NT2/D1 (cell line): Measurements from ENCODE around the gene TLE6.

Source experiments
- SUZ12 ChIP-seq: IDR thresholded peaks from 2 replicates; pipeline ENCODE4 v1.6.1; 2011; ENCODE audit not compliant: insufficient read length, insufficient read depth; ENCODE audit errors: extremely low read depth
- YY1 ChIP-seq: IDR thresholded peaks from 2 replicates; pipeline ENCODE4 v1.6.1; 2011; ENCODE audit not compliant: insufficient read length, insufficient read depth
- ZNF274 ChIP-seq: IDR thresholded peaks from 2 replicates; pipeline ENCODE4 v1.6.1; 2011; ENCODE audit warnings: mild to moderate bottlenecking, low read depth, low read length

DNA sequence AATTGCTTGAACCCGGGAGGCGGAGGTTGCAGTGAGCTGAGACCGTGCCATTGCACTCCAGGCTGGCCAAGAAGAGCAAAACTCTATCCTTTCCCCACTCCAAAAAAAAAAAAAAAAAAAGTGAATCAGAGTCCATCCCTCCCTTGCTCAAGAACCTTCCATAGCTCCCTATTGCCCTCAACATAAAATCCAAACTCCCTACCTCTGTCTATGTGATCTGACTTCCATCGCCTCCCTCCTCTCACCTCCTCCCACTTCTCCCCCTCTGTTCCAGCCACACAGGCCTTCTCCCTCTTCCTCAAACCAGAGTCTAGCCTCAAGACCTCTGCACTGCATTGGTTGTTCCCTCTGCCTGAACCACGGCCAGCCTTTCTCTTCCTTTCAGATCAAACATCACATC, 61.8 kb downstream of the TLE6 start:
- TF ChIP-seq YY1 (no peak), ZNF274 (no peak), SUZ12 (no peak)
